ENCODE measurements around the gene CAVIN4.

CAVIN4 gene

GRCh38 chr9:100578610-100579009 is 731 bp downstream of the CAVIN4 start:
- H3K4me3 ChIP-seq (ENCODE audit: insufficient read depth, low read length, poor library complexity, severe bottlenecking) = no peak overlapping the region
- H3K27ac ChIP-seq (ENCODE audit: low read depth, low read length) = no peak overlapping the region
- H2AFZ ChIP-seq (ENCODE audit: low read depth, low read length, severe bottlenecking) = no peak overlapping the region
- no peaks in the 10 kb centered on the region for H3K9me3 ChIP-seq (ENCODE audit: insufficient read depth, low read length)
- H3K9me2 ChIP-seq (replicated peaks; ENCODE audit: insufficient read depth, low read length) = no peaks in the 10 kb centered on the region
- no peaks in the 10 kb centered on the region for H3K36me3 ChIP-seq (ENCODE audit: low read length)
- TF ChIP-seq CTCF (IDR thresholded peaks at IDR 0.05; ENCODE audit: insufficient read depth, low read length, poor library complexity, severe bottlenecking) (no peak), EZH2phosphoT487 (conservative IDR thresholded peaks at IDR 0.05; ENCODE audit: low read length) (no peak)
- H3K9ac ChIP-seq (ENCODE audit: low read length) = no peak overlapping the region
- no peaks in the 10 kb centered on the region for H3K79me2 ChIP-seq (ENCODE audit: insufficient read depth, low read length)
- H3K4me2 ChIP-seq (ENCODE audit: low read depth, low read length, poor library complexity, severe bottlenecking) = no peak overlapping the region
- H4K20me1 ChIP-seq (ENCODE audit: low read depth, low read length) = no peaks in the 10 kb centered on the region
- no peaks in the 10 kb centered on the region for H3K27me3 ChIP-seq (ENCODE audit: low read length)
- no peaks in the 10 kb centered on the region for H3F3A ChIP-seq (ENCODE audit: insufficient read depth)

DNA sequence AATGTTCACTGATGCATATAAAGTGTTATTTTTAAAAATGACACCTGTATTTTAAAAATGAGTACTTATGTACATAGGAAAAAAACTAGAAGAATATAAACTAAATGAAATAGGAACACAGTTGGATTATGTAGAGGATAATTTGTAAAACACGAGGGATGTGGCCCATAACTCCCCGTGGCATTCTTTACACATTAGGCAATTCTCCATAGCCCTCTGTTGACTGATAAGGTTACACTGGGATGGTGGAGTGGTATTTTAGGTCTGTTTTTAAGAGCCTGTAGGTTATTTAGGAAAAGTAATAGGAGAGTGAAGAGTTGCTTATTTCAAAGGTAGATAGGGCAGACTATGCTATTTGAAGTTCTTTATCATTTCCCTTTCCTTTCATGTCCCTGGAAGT is 1.8 kb downstream of the CAVIN4 start:
- Histone ChIP-seq H4K20me1 (ENCODE audit: low read depth, low read length) (no peaks in the 10 kb centered on the region), H3K36me3 (ENCODE audit: low read length) (no peaks in the 10 kb centered on the region), H3F3A (ENCODE audit: insufficient read depth) (no peaks in the 10 kb centered on the region), H3K27me3 (ENCODE audit: low read length) (no peaks in the 10 kb centered on the region), H3K4me3 (ENCODE audit: insufficient read depth, low read length, poor library complexity, severe bottlenecking) (no peak overlapping the region), H3K27ac (ENCODE audit: low read depth, low read length) (no peak overlapping the region), H3K9ac (ENCODE audit: low read length) (no peak overlapping the region), H3K9me2 (replicated peaks; ENCODE audit: insufficient read depth, low read length) (no peaks in the 10 kb centered on the region), H3K9me3 (ENCODE audit: insufficient read depth, low read length) (no peaks in the 10 kb centered on the region), H2AFZ (ENCODE audit: low read depth, low read length, severe bottlenecking) (no peak overlapping the region), H3K4me2 (ENCODE audit: low read depth, low read length, poor library complexity, severe bottlenecking) (no peak overlapping the region), H3K79me2 (ENCODE audit: insufficient read depth, low read length) (no peaks in the 10 kb centered on the region)
- TF ChIP-seq CTCF (IDR thresholded peaks at IDR 0.05; ENCODE audit: insufficient read depth, low read length, poor library complexity, severe bottlenecking) = no peak
- TF ChIP-seq EZH2phosphoT487 (conservative IDR thresholded peaks at IDR 0.05; ENCODE audit: low read length) = no peak

GRCh38 chr9:100580257-100580656 is 2.4 kb downstream of the CAVIN4 start:
- H4K20me1 ChIP-seq (ENCODE audit: low read depth, low read length) = no peaks in the 10 kb centered on the region
- no peaks in the 10 kb centered on the region for H3K9me2 ChIP-seq (replicated peaks; ENCODE audit: insufficient read depth, low read length)
- no peaks in the 10 kb centered on the region for H3K27me3 ChIP-seq (ENCODE audit: low read length)
- H2AFZ ChIP-seq (ENCODE audit: low read depth, low read length, severe bottlenecking) = no peak overlapping the region
- no peak for TF ChIP-seq EZH2phosphoT487 (conservative IDR thresholded peaks at IDR 0.05; ENCODE audit: low read length)
- TF ChIP-seq CTCF (IDR thresholded peaks at IDR 0.05; ENCODE audit: insufficient read depth, low read length, poor library complexity, severe bottlenecking) = no peak
- no peaks in the 10 kb centered on the region for H3K79me2 ChIP-seq (ENCODE audit: insufficient read depth, low read length)
- H3K4me2 ChIP-seq (ENCODE audit: low read depth, low read length, poor library complexity, severe bottlenecking) = no peak overlapping the region
- H3K9ac ChIP-seq (ENCODE audit: low read length) = no peak overlapping the region
- H3K9me3 ChIP-seq (ENCODE audit: insufficient read depth, low read length) = no peaks in the 10 kb centered on the region
- H3K27ac ChIP-seq (ENCODE audit: low read depth, low read length) = no peak overlapping the region
- H3F3A ChIP-seq (ENCODE audit: insufficient read depth) = no peaks in the 10 kb centered on the region
- no peak overlapping the region for H3K4me3 ChIP-seq (ENCODE audit: insufficient read depth, low read length, poor library complexity, severe bottlenecking)
- no peaks in the 10 kb centered on the region for H3K36me3 ChIP-seq (ENCODE audit: low read length)

DNA sequence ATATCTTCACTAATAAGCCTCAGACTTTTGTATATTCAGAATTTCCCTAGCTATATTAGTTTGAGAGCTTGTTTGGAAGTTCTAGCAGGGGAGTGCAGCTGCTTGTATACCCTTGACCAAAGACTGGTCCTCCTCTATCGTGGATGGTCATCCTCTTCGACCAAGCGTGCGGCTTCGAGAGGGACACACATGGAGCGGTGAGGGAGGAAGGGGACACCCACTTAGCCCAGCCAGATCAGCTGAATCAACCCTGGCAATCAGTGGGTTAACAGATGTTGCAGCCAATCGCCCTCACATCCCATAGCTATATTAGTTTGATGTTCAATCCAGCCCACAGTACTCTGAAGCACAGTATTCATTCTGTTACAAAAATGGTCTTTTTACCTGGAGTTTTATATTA is 3.2 kb downstream of the CAVIN4 start:
- no peaks in the 10 kb centered on the region for H3K9me2 ChIP-seq (replicated peaks; ENCODE audit: insufficient read depth, low read length)
- no peaks in the 10 kb centered on the region for H3K27me3 ChIP-seq (ENCODE audit: low read length)
- H3K79me2 ChIP-seq (ENCODE audit: insufficient read depth, low read length) = no peaks in the 10 kb centered on the region
- no peak overlapping the region for H3K27ac ChIP-seq (ENCODE audit: low read depth, low read length)
- no peaks in the 10 kb centered on the region for H3K36me3 ChIP-seq (ENCODE audit: low read length)
- no peaks in the 10 kb centered on the region for H3K9me3 ChIP-seq (ENCODE audit: insufficient read depth, low read length)
- no peak overlapping the region for H3K4me3 ChIP-seq (ENCODE audit: insufficient read depth, low read length, poor library complexity, severe bottlenecking)
- H3F3A ChIP-seq (ENCODE audit: insufficient read depth) = no peaks in the 10 kb centered on the region
- no peak overlapping the region for H2AFZ ChIP-seq (ENCODE audit: low read depth, low read length, severe bottlenecking)
- H4K20me1 ChIP-seq (ENCODE audit: low read depth, low read length) = no peaks in the 10 kb centered on the region
- TF ChIP-seq CTCF (IDR thresholded peaks at IDR 0.05; ENCODE audit: insufficient read depth, low read length, poor library complexity, severe bottlenecking) (no peak), EZH2phosphoT487 (conservative IDR thresholded peaks at IDR 0.05; ENCODE audit: low read length) (no peak)
- H3K9ac ChIP-seq (ENCODE audit: low read length) = no peak overlapping the region
- no peak overlapping the region for H3K4me2 ChIP-seq (ENCODE audit: low read depth, low read length, poor library complexity, severe bottlenecking)

Measured in SU-DHL-6 (cell line).